ENCODE measurements around the gene C1orf87.

The C1orf87 gene

DNA sequence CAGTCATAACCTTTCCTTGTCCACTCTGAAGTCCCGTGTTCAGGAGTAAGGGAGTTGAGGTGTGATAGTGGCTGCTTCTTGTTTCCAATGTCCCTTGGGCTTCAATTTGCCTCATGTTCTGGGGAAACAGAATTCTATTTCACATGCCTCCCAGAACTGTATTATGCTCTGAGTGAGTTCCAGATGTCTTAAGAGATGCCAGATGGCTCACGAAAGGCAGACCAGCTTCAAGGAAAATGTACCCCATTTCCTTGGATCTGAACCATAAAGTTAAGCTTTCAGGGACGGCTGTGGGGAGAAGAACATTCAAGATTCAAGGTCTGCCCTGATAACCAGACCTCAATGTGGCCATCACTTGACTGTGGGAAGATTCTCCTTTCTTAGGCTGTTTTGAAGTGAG lies 42.4 kb downstream of the C1orf87 start:
- no peaks in the 10 kb centered on the region for H3K9me3 ChIP-seq (ENCODE audit: control insufficient read depth in 1 of 2, low read length in 2 of 2)
- no peaks in the 10 kb centered on the region for H3K27me3 ChIP-seq (ENCODE audit: low read depth, low read length)
- no peaks in the 10 kb centered on the region for H3K4me1 ChIP-seq (ENCODE audit: control insufficient read depth in 1 of 2, insufficient read depth in 2 of 2, low read length in 2 of 2)
- no peaks in the 10 kb centered on the region for H3K36me3 ChIP-seq (ENCODE audit: control insufficient read depth in 1 of 2, insufficient read depth in 2 of 2, low read length in 2 of 2)
- no peak overlapping the region for H3K27ac ChIP-seq (ENCODE audit: low read length)
- H3K4me3 ChIP-seq (ENCODE audit: low read depth in 1 of 2, low read length in 2 of 2) = no peak overlapping the region

DNA sequence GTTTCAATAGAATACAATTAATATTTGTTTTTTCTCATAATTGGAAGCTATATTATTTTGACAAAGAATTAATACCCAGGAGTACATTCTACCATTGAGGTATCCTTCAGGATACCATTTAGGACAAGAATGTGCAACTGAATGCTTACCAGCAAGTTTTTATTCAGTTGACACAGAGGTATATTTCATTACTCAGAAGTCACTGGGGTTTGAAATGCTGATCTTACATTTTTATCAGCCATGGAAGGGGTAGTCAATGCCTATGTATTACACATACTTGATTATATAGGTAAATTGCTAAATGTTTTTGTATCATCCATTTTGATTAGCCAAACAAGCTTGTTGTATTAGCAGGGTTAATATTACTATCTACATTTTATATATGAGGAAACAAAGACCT lies 48.0 kb downstream of the C1orf87 start:
- Histone ChIP-seq H3K36me3 (ENCODE audit: control insufficient read depth in 1 of 2, insufficient read depth in 2 of 2, low read length in 2 of 2) (no peaks in the 10 kb centered on the region), H3K27ac (ENCODE audit: low read length) (no peak overlapping the region), H3K4me3 (ENCODE audit: low read depth in 1 of 2, low read length in 2 of 2) (no peak overlapping the region), H3K4me1 (ENCODE audit: control insufficient read depth in 1 of 2, insufficient read depth in 2 of 2, low read length in 2 of 2) (no peaks in the 10 kb centered on the region), H3K27me3 (ENCODE audit: low read depth, low read length) (no peaks in the 10 kb centered on the region), H3K9me3 (ENCODE audit: control insufficient read depth in 1 of 2, low read length in 2 of 2) (peaks cover 0 to under 1% of the 10 kb centered on the region in 2 donors)

DNA sequence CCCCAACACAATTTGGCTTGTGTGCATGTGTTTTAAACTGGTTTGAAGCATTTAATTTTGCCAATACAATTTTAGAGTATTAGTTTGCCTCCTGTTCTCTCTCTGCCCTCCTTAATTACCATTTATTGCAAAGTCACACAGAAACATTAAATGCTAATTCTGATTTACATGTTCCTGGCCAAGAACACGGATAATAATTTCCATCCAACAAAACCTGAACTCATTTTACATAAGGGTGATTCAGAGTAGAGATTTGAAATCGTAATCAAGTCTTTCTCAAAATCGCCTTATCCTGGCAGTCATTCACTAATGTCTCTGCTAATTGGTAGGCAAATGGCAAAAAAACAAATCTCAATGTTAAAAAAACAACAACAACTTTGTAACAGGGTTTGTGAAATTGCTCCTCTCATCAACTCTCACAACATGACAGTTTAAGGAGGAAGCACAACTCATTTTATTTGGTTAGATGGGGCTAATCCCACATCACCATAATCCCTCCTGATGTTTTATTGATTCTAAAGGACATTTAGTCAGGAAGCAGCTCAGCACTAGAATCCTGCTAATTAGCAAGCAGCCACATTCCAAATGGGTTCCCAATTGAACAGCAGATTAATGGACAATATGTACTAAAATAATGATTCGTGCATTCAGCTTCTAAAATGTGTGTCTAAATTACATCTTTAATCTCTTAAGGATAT lies 55.9 kb downstream of the C1orf87 start:
- Histone ChIP-seq H3K4me1 (ENCODE audit: control insufficient read depth in 1 of 2, insufficient read depth in 2 of 2, low read length in 2 of 2) (no peaks in the 10 kb centered on the region), H3K9me3 (ENCODE audit: control insufficient read depth in 1 of 2, low read length in 2 of 2) (peaks cover 0 to 11% of the 10 kb centered on the region in 2 donors), H3K27ac (ENCODE audit: low read length) (no peak overlapping the region)

DNA sequence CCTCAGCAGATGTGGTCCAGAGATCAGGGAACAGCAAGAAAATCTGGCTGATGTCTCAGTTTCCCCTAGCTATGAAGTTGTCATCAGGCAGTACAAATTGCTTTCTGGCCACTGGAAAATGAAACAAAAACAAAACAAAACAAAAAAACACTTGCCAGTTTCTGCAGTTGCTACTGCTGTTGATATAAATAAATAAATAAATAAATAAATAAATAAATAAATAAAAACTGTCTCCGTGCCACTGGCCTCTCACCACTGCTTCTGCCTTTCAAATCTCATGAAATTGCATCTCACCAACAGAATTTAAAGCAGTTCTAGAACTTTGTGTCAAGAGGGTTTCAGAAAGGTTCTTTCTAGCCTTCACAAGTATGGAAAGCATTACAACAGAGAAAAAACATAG lies 62.9 kb downstream of the C1orf87 start:
- no peaks in the 10 kb centered on the region for H3K27me3 ChIP-seq (ENCODE audit: low read depth, low read length)
- no peak overlapping the region for H3K4me3 ChIP-seq (ENCODE audit: low read depth in 1 of 2, low read length in 2 of 2)
- H3K4me1 ChIP-seq (ENCODE audit: control insufficient read depth in 1 of 2, insufficient read depth in 2 of 2, low read length in 2 of 2) = no peaks in the 10 kb centered on the region
- peaks cover 0 to 5% of the 10 kb centered on the region in 2 donors for H3K9me3 ChIP-seq (ENCODE audit: control insufficient read depth in 1 of 2, low read length in 2 of 2)
- no peaks in the 10 kb centered on the region for H3K36me3 ChIP-seq (ENCODE audit: control insufficient read depth in 1 of 2, insufficient read depth in 2 of 2, low read length in 2 of 2)
- H3K27ac ChIP-seq (ENCODE audit: low read length) = no peak overlapping the region

More for the DNA sequence above, 55.9 kb downstream of the C1orf87 start:
- Histone ChIP-seq H3K36me3 (ENCODE audit: control insufficient read depth in 1 of 2, insufficient read depth in 2 of 2, low read length in 2 of 2) (no peaks in the 10 kb centered on the region), H3K4me3 (ENCODE audit: low read depth in 1 of 2, low read length in 2 of 2) (no peak overlapping the region), H3K27me3 (ENCODE audit: low read depth, low read length) (no peaks in the 10 kb centered on the region)

DNA sequence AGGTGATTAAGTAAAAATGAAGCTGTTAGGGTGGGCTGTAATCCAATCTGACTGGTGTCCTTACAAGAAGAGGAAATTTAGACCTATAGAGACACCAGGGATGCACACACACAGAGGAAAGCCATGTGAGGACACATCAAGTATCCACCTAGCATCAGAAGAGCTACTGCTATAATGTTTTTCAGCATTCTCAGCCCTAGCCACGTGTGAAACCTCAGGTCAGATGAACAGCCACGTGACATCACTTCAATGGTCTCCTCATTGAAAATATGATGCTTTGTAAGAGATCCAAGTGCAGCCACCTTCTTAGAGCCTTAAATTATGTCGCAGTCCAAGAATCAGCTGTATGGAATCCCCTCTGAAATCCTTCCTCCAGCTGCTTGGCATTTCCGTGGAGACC lies 65.1 kb downstream of the C1orf87 start:
- Histone ChIP-seq H3K9me3 (ENCODE audit: control insufficient read depth in 1 of 2, low read length in 2 of 2) (no peaks in the 10 kb centered on the region), H3K27ac (ENCODE audit: low read length) (no peak overlapping the region), H3K36me3 (ENCODE audit: control insufficient read depth in 1 of 2, insufficient read depth in 2 of 2, low read length in 2 of 2) (no peaks in the 10 kb centered on the region)

DNA sequence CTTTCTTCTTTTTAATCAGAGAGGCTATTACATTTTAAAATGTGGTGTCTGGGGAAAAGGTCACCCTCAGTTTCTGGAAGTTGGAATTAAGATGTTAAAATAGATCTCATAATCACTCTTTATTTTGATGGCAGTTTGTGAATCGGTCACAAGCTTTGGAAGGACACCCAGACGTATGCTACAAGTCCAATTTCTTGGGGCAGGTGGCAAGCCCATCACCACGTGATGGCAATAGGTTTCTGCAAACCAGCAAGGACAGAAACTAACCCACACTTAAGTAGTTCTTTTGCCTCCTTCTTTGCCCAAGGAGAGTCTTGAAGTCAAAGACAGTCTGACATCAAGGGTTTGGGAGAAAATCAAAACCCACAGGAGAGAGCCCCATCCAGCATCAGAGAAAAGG lies 72.9 kb downstream of the C1orf87 start:
- H3K4me1 ChIP-seq (ENCODE audit: control insufficient read depth in 1 of 2, insufficient read depth in 2 of 2, low read length in 2 of 2) = no peaks in the 10 kb centered on the region
- no peak overlapping the region for H3K4me3 ChIP-seq (ENCODE audit: low read depth in 1 of 2, low read length in 2 of 2)
- no peaks in the 10 kb centered on the region for H3K27me3 ChIP-seq (ENCODE audit: low read depth, low read length)
- H3K27ac ChIP-seq (ENCODE audit: low read length) = no peak overlapping the region
- no peaks in the 10 kb centered on the region for H3K9me3 ChIP-seq (ENCODE audit: control insufficient read depth in 1 of 2, low read length in 2 of 2)
- H3K36me3 ChIP-seq (ENCODE audit: control insufficient read depth in 1 of 2, insufficient read depth in 2 of 2, low read length in 2 of 2) = no peaks in the 10 kb centered on the region

More for the DNA sequence above, 65.1 kb downstream of the C1orf87 start:
- Histone ChIP-seq H3K4me1 (ENCODE audit: control insufficient read depth in 1 of 2, insufficient read depth in 2 of 2, low read length in 2 of 2) (no peaks in the 10 kb centered on the region), H3K4me3 (ENCODE audit: low read depth in 1 of 2, low read length in 2 of 2) (no peak overlapping the region), H3K27me3 (ENCODE audit: low read depth, low read length) (no peaks in the 10 kb centered on the region)

DNA sequence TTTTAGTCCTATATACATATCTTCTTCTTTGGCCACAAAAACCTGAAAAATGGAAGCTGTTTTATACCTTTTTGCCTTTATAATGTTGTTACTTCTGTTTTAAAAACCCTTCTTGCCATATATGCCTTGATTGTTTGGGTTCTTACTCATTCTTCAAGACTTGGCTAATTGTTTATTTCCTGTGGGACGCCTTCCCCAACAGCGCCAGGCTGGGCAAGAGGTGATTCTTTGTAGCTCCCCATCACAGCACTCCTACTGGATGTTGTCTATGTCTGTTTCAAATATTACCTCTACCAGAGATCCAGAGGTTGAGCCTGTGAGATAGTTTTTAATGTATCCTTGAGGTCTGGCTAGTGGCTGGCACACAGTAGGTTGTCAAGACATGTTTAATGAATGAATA lies 73.8 kb downstream of the C1orf87 start:
- H3K36me3 ChIP-seq (ENCODE audit: control insufficient read depth in 1 of 2, insufficient read depth in 2 of 2, low read length in 2 of 2) = no peaks in the 10 kb centered on the region
- no peaks in the 10 kb centered on the region for H3K9me3 ChIP-seq (ENCODE audit: control insufficient read depth in 1 of 2, low read length in 2 of 2)
- no peak overlapping the region for H3K27ac ChIP-seq (ENCODE audit: low read length)

DNA sequence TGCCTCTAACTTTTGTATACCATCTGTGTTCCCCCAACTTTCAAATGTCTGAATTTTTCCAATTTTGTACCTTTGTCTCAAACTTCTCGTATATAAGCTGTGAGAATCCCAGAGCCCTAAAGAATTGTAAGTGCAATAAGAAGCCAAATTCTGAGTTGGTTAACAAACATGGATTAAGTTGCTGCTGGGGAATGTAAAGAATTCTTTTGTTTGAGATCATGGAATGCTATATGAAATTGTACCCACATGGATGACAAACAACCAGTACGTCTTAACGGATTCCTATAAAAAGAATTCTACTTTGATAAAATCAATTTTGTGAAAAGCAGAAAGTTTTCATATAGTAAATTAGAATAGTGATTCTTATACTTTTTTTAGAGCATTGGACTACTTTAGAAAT lies 74.6 kb downstream of the C1orf87 start:
- Histone ChIP-seq H3K27me3 (ENCODE audit: low read depth, low read length) (no peaks in the 10 kb centered on the region), H3K9me3 (ENCODE audit: control insufficient read depth in 1 of 2, low read length in 2 of 2) (no peaks in the 10 kb centered on the region), H3K4me3 (ENCODE audit: low read depth in 1 of 2, low read length in 2 of 2) (no peak overlapping the region), H3K4me1 (ENCODE audit: control insufficient read depth in 1 of 2, insufficient read depth in 2 of 2, low read length in 2 of 2) (no peaks in the 10 kb centered on the region), H3K36me3 (ENCODE audit: control insufficient read depth in 1 of 2, insufficient read depth in 2 of 2, low read length in 2 of 2) (no peaks in the 10 kb centered on the region), H3K27ac (ENCODE audit: low read length) (no peak overlapping the region)

More for the DNA sequence above, 73.8 kb downstream of the C1orf87 start:
- H3K4me3 ChIP-seq (ENCODE audit: low read depth in 1 of 2, low read length in 2 of 2) = no peak overlapping the region
- no peaks in the 10 kb centered on the region for H3K27me3 ChIP-seq (ENCODE audit: low read depth, low read length)
- no peaks in the 10 kb centered on the region for H3K4me1 ChIP-seq (ENCODE audit: control insufficient read depth in 1 of 2, insufficient read depth in 2 of 2, low read length in 2 of 2)

DNA sequence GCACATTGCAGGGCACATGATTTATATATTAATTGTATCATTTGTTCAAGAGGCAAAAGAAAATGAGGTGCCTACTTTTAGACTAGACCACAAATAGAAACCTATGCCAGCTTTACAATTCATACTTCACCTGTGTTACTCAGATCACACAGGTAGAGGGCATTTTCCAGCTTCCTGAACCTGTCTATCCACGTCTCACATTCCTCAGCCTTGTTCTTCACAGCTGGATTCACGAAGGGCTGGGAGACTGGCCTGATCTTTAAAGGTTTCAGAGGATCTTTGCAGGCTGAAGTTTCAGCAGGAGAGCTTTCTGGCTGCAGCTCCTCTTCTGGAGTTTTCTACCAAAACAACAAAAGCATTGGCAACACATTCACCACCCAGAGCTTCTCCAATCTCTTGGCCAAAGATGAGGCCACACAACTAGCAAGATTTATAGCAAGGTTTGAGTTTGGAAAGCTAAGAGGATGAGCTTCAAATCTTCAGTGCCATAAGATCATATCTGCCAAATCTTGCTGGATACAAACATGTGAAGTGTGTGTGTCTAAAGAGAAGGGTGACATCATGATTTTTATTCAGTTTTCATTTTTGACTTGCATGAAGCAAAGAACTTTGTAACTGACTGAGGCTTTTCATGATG lies 76.0 kb downstream of the C1orf87 start:
- Histone ChIP-seq H3K4me1 (ENCODE audit: control insufficient read depth in 1 of 2, insufficient read depth in 2 of 2, low read length in 2 of 2) (no peaks in the 10 kb centered on the region), H3K4me3 (ENCODE audit: low read depth in 1 of 2, low read length in 2 of 2) (no peak overlapping the region), H3K27me3 (ENCODE audit: low read depth, low read length) (no peaks in the 10 kb centered on the region)

DNA sequence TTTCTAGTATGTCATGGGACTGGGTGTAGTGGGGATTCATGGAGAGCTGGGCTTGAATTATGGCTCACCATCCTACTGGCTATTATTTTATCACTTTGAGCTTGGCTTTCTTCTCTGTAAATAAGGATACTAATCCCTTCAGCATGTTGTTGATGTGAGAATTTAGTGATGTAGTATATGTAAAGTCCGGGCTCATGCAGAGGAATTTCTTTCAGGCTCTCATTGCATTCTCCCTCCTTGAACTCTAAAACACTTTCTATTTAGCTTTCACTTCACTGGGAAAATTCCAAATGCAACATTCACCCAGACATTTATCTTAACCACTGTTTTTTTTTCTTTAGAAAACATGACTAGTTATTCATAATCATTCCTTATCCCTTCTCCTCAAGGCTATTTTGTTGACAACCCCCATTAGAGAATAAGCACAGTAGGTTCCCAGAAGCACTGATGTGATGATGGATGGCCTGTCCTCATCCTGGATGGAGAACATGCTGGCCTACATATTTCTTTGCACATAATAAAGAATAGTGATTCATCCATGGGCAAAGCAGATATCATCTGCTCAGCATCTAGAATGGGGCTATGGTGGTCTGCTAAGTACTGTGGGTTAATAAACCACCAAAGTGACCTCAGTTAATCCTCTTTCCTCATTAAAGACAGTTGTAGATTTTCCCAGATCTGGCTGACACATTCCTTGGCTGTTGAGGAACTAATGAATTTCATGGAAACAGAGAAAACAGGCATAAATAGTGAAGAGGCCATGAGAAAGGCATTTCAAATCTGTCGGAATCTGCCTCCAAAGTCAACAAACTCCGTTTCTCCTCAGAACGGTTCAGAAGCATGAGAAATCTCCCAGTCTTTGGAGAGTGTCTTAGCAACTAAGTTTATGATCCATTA lies 79.0 kb downstream of the C1orf87 start:
- Histone ChIP-seq H3K36me3 (ENCODE audit: control insufficient read depth in 1 of 2, insufficient read depth in 2 of 2, low read length in 2 of 2) (no peaks in the 10 kb centered on the region), H3K9me3 (ENCODE audit: control insufficient read depth in 1 of 2, low read length in 2 of 2) (no peaks in the 10 kb centered on the region), H3K27ac (ENCODE audit: low read length) (no peak overlapping the region), H3K4me1 (ENCODE audit: control insufficient read depth in 1 of 2, insufficient read depth in 2 of 2, low read length in 2 of 2) (no peaks in the 10 kb centered on the region), H3K27me3 (ENCODE audit: low read depth, low read length) (no peaks in the 10 kb centered on the region), H3K4me3 (ENCODE audit: low read depth in 1 of 2, low read length in 2 of 2) (no peak overlapping the region)

More for the DNA sequence above, 76.0 kb downstream of the C1orf87 start:
- Histone ChIP-seq H3K27ac (ENCODE audit: low read length) (no peak overlapping the region), H3K9me3 (ENCODE audit: control insufficient read depth in 1 of 2, low read length in 2 of 2) (no peaks in the 10 kb centered on the region), H3K36me3 (ENCODE audit: control insufficient read depth in 1 of 2, insufficient read depth in 2 of 2, low read length in 2 of 2) (no peaks in the 10 kb centered on the region)

DNA sequence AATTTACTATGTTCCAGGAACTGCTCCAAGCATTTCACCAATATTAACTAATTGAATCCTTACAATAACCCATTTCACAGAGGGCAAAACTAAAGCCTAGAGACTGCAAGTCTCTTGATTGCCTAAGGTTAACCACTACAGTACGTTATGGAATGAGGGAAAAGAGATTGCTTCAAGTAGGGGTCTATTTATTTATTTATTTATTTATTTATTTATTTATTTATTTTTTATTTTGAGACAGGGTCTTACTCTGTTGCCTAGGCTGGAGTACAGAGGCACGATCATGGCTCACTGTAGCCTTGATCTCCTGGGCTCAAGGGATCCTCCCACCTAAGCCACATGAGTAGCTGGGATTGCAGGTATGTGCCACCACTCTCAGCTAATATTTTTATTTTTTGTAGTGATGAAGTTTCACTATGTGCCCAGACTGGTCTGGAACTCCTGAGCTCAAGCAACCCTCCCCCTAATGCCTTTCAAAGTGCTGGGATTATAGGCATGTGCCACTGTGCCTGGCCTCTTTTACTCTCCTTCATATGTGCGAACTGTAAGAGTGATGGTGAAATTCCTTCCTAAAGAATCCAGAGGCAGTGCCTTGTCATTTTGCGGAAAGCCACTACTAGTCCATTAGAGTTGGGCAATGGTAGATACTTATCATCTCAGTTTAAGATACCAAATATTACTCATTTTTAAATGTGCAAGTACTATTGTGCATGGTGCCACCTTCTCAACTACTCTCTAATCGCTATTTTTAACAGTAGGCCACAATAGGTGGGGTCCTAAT lies 81.3 kb downstream of the C1orf87 start:
- Histone ChIP-seq H3K4me3 (ENCODE audit: low read depth in 1 of 2, low read length in 2 of 2) (no peak overlapping the region), H3K27me3 (ENCODE audit: low read depth, low read length) (no peaks in the 10 kb centered on the region), H3K9me3 (ENCODE audit: control insufficient read depth in 1 of 2, low read length in 2 of 2) (no peaks in the 10 kb centered on the region), H3K36me3 (ENCODE audit: control insufficient read depth in 1 of 2, insufficient read depth in 2 of 2, low read length in 2 of 2) (no peaks in the 10 kb centered on the region), H3K4me1 (ENCODE audit: control insufficient read depth in 1 of 2, insufficient read depth in 2 of 2, low read length in 2 of 2) (no peaks in the 10 kb centered on the region), H3K27ac (ENCODE audit: low read length) (no peak overlapping the region)
